Natural killer cell (primary cell): ENCODE results near the gene STK24. TPM values are rescaled to one million over a fixed set of nuclear protein-coding genes. Genes with fewer than 3 reads are reported as not detected.
A peak's percentile ranks its signal among the peaks of the same experiment; 100 is the strongest.

Source experiments
- ATAC-seq, 3 donors: fragments of 150-1000 bp in 2 of 3; fragments of 200-7000 bp in 1 of 3; cut with Tn5 transposase; 1 replicate in 1 of 3; 2 replicates in 2 of 3; pipeline ENCODE4 v1.10.0; 2021; ENCODE audit warnings: mild to moderate bottlenecking in 2 of 3, moderate library complexity in 2 of 3
- DNase-seq, 2 donors: peaks; one replicate each; pipeline versions ENCODE4 v3.0.0 to v3.0.0-alpha.2; 2013 to 2021; ENCODE audit warnings: mixed read lengths in 1 of 2
- H3K27ac ChIP-seq: one replicate; pipeline ENCODE4 v1.5.1; 2013; ENCODE audit warnings: mild to moderate bottlenecking, low read length
- H3K27me3 ChIP-seq: one replicate; pipeline ENCODE4 v1.6.1; 2013; ENCODE audit warnings: low read length; ENCODE audit not compliant: control insufficient read depth, insufficient read depth
- H3K36me3 ChIP-seq: one replicate; pipeline ENCODE4 v1.6.1; 2013; ENCODE audit warnings: low read length; ENCODE audit not compliant: control insufficient read depth, insufficient read depth
- H3K4me1 ChIP-seq: one replicate; pipeline ENCODE4 v1.6.1; 2013; ENCODE audit warnings: low read length; ENCODE audit not compliant: control insufficient read depth, insufficient read depth
- H3K4me3 ChIP-seq: one replicate; pipeline ENCODE4 v1.5.1; 2013; ENCODE audit warnings: low read length
- H3K9me3 ChIP-seq: one replicate; pipeline ENCODE4 v1.6.1; 2013; ENCODE audit warnings: low read length; ENCODE audit not compliant: control insufficient read depth, insufficient read depth
- H3K27ac Mint-ChIP-seq, 2 donors: one replicate each; pipeline ENCODE4 v1.8.0; 2022; ENCODE audit warnings: mild to moderate bottlenecking in 2 of 2, mixed read lengths in 2 of 2, moderate library complexity in 1 of 2
- H3K27me3 Mint-ChIP-seq, 2 donors: one replicate each; pipeline ENCODE4 v1.8.0; 2022; ENCODE audit warnings: low read depth in 2 of 2, mixed read lengths in 2 of 2
- H3K36me3 Mint-ChIP-seq: one replicate; pipeline ENCODE4 v1.8.0; 2022; ENCODE audit warnings: mixed read lengths
- H3K4me1 Mint-ChIP-seq, 2 donors: one replicate each; pipeline ENCODE4 v1.8.0; 2022; ENCODE audit warnings: mixed read lengths in 2 of 2
- H3K4me3 Mint-ChIP-seq: one replicate; pipeline ENCODE4 v1.8.0; 2022; ENCODE audit warnings: mild to moderate bottlenecking, moderate library complexity, mixed read lengths
- H3K9me3 Mint-ChIP-seq, 2 donors: one replicate each; pipeline ENCODE4 v1.8.0; 2022; ENCODE audit warnings: mixed read lengths in 2 of 2
- WGBS: methylation state at CpG from one replicate; pipeline ENCODE4 v1.1.7; 2013; ENCODE audit warnings: missing lambda C conversion rate; ENCODE audit not compliant: insufficient coverage; 5-methylcytosine and 5-hydroxymethylcytosine counted together
- intact Hi-C: fragments of 100-400 bp; cut with micrococcal nuclease; formaldehyde crosslinking; loops from one replicate; pipeline ENCODE4 v1.14.2; 2022
- total RNA-seq, 4 donors: library from RNA; stranded (reverse); fragments of 120-200 nt in 1 of 4; gene quantifications; one replicate each; pipeline versions ENCODE4 v1.2.3 to v1.2.4, GENCODE V29; 2013 to 2022
- TF ChIP-seq, protein P1 (sequence below): fragments of 200-600 bp; IDR thresholded peaks from one replicate; pipeline ENCODE4 v1.8.0; 2022; ENCODE audit warnings: antibody characterized with exemption

STK24 gene
- total RNA-seq, 3 donors from 2014 or later (not counting 1 experiment from before 2014, with no cell fraction given), result 64.5 to 78.4 (median 70.4) TPM

DNA sequence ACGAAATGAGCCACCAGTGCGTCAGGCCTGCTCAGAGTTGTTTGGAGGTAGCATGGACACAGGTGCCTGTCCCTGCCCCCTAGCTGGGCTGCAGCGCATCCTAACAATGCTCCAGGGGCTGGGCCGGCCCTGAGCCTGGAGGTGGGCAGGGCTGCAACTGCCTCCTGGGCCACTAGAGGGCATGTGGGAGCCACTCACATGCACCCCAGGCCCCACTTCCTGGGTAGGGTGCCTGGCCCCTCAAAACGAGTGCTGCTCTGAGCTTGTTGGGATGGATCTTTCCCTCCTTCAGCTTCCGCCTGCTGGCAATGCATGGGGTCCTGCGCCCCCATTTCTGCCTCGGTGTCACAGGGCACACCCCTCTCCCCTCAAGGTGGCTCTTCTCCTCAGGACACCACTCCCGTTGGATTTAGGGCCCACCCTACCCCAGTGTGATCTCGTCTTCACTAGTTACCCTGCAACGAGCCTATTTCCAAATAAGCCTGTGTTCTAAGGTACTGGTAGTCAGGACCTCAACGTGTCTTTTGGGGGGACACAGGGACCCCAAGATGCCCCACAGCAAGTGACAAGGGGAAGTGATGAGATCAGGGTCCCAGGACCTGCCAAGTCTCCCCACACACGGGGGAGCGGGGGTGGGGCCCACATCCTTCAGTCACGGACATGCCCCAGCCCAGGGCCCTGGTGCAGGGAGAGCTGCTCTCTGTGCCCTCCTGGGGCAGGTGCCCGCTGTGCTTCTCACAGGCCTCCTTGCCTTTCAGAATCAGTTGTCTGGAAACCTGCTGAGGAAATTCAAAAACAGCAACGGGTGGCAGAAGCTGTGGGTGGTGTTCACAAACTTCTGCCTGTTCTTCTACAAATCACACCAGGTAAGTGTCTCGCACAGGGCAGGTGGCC, 131.3 kb downstream of the STK24 start:
- H3K4me1 ChIP-seq, result peaks cover 11% of the 10 kb centered on the region
- H3K36me3 Mint-ChIP-seq, result no peaks in the 10 kb centered on the region
- 25% methylated on average over 18 of the region's 18 CpGs for WGBS
- H3K27ac ChIP-seq, result peak overlapping the region; percentile 51
- no peaks in the 10 kb centered on the region for H3K9me3 ChIP-seq
- DNase-seq (peak; percentile 66 to 90), ATAC-seq (peak; percentile 95 to 100 (median 99))
- H3K27me3 ChIP-seq, result no peaks in the 10 kb centered on the region
- TF ChIP-seq, protein P1, sequence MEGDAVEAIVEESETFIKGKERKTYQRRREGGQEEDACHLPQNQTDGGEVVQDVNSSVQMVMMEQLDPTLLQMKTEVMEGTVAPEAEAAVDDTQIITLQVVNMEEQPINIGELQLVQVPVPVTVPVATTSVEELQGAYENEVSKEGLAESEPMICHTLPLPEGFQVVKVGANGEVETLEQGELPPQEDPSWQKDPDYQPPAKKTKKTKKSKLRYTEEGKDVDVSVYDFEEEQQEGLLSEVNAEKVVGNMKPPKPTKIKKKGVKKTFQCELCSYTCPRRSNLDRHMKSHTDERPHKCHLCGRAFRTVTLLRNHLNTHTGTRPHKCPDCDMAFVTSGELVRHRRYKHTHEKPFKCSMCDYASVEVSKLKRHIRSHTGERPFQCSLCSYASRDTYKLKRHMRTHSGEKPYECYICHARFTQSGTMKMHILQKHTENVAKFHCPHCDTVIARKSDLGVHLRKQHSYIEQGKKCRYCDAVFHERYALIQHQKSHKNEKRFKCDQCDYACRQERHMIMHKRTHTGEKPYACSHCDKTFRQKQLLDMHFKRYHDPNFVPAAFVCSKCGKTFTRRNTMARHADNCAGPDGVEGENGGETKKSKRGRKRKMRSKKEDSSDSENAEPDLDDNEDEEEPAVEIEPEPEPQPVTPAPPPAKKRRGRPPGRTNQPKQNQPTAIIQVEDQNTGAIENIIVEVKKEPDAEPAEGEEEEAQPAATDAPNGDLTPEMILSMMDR, result peak; percentile 97
- no peak overlapping the region for H3K4me3 Mint-ChIP-seq
- H3K4me1 Mint-ChIP-seq, result peaks cover 7 to 9% of the 10 kb centered on the region in 2 donors
- H3K36me3 ChIP-seq, result no peaks in the 10 kb centered on the region
- no peaks in the 10 kb centered on the region for H3K9me3 Mint-ChIP-seq
- H3K4me3 ChIP-seq, result no peak overlapping the region
- H3K27ac Mint-ChIP-seq, result peak overlapping the region in 1 of 2 donors; percentile 21
- H3K27me3 Mint-ChIP-seq, result no peaks in the 10 kb centered on the region
- intact Hi-C loops, result loop anchor here (1.0 kb wide), 3 partner anchors 208 to 398 kb away; no protein-coding TSS in a partner anchor

DNA sequence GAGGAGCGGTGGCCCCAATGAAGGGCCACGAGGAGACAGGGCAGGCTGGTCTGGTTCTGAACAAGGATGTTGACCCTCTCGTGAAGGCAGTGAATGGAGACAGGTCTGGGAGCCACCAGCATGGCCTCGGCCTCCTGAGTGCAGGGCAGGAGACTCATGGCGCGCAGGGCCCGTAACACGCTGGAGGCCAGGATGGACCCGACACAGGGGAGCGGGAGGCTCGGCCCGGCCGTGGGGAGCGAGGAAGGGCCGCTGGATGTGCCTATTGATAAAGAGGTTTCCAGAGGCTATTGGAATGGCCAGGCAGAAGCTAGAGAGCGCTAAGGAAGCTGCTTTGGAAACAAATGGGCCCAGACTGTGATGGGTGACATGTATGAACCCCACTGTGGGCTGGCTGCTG, 132.5 kb downstream of the STK24 start:
- no peaks in the 10 kb centered on the region for H3K9me3 Mint-ChIP-seq
- TF ChIP-seq, protein P1, result no peak
- H3K4me1 Mint-ChIP-seq, result peaks cover 7 to 9% of the 10 kb centered on the region in 2 donors
- WGBS, result 93% methylated on average over 16 of the region's 16 CpGs
- ATAC-seq (no peak), DNase-seq (no peak)
- Histone ChIP-seq H3K4me1 (peaks cover 11% of the 10 kb centered on the region), H3K4me3 (no peak overlapping the region), H3K27ac (no peak overlapping the region), H3K27me3 (no peaks in the 10 kb centered on the region), H3K36me3 (no peaks in the 10 kb centered on the region), H3K9me3 (no peaks in the 10 kb centered on the region)
- no peak overlapping the region for H3K27ac Mint-ChIP-seq
- H3K4me3 Mint-ChIP-seq, result no peak overlapping the region
- intact Hi-C loops, result no loop called here
- no peaks in the 10 kb centered on the region for H3K36me3 Mint-ChIP-seq
- H3K27me3 Mint-ChIP-seq, result no peaks in the 10 kb centered on the region

DNA sequence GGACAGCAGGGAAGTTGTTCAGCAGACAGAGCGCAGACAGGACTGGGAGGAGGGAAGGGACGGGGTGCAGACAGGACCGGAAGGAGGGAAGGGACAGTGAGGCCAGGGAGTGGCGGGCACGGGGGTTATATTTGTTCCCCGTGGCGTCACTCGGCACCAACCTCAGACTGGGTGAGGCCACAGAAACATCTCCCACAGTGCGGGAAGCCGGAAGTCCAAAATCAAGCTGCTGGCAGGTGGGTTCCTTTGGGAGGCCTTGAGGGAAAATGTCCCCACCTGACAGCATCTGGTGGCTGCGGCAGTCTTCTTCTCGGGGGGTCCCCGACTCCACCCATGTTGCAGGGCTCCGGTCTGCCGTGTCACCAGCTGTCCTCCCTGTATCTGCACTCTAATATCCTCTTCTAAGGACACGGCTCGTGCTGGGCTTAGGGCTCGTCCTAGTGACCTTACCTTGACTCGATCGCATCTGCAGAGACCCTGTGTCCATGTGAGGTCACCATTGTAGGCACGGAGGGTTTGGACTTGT, 133.0 kb downstream of the STK24 start:
- Mint-ChIP-seq H3K27ac (no peak overlapping the region), H3K4me1 (peaks cover 7 to 9% of the 10 kb centered on the region in 2 donors), H3K9me3 (no peaks in the 10 kb centered on the region), H3K36me3 (no peaks in the 10 kb centered on the region), H3K4me3 (no peak overlapping the region), H3K27me3 (no peaks in the 10 kb centered on the region)
- intact Hi-C loops, result no loop called here
- H3K4me1 ChIP-seq, result peaks cover 11% of the 10 kb centered on the region
- H3K9me3 ChIP-seq, result no peaks in the 10 kb centered on the region
- TF ChIP-seq, protein P1, result no peak
- H3K27ac ChIP-seq, result no peak overlapping the region
- WGBS, result 90% methylated on average over 21 of the region's 21 CpGs
- DNase-seq, result no peak
- no peak for ATAC-seq
- H3K27me3 ChIP-seq, result no peaks in the 10 kb centered on the region
- H3K36me3 ChIP-seq, result no peaks in the 10 kb centered on the region
- no peak overlapping the region for H3K4me3 ChIP-seq
